ENCODE results near the gene CPNE7. TPM values are rescaled to one million over a fixed set of nuclear protein-coding genes. Genes with fewer than 3 reads are reported as not detected.

The CPNE7 gene
- total and polyA plus RNA-seq, 9 of the 15 experiments (the other 6 are each of a cell fraction or from before 2014, with no cell fraction given), result 0.30 to 73.4 (median 32.7) TPM

DNA sequence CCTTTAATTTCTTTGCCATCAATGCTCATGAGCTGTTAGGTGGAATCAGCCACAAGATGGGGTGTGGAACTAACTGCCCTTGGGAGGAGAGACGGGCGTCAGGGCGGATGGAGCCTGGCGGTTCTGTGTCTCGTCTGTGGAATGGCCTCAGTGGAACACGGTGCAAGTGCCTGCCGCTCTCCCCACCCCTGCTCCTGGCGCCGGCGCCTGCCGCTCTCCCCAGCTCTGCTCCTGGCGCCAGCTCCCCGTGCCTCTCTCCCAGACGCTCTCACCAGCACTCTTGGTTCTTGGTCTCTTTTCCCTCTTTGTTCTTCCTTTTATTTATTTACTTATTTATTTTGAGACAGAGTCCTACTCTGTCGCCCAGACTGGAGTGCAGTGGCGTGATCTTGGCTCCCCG is 28.3 kb upstream of the CPNE7 start:
- Histone ChIP-seq H4K20me1 (replicated peaks; ENCODE audit: control insufficient read depth, insufficient read depth, low read length) (no peaks in the 10 kb centered on the region; the same call in 1 of the 2 replicates), H3K27me3 (ENCODE audit: control insufficient read depth in 2 of 2, insufficient read depth in 2 of 2, low read length in 2 of 2) (no peaks in the 10 kb centered on the region), H3K4me3 (no peak overlapping the region), H3K4me1 (replicated peaks in 1 of 2; ENCODE audit: control insufficient read depth in 2 of 2, insufficient read depth in 2 of 2, low read length in 2 of 2) (peaks cover 0 to under 1% of the 10 kb centered on the region in 2 experiments; a peak in 1 of 5 replicates), H3K4me2 (ENCODE audit: insufficient read depth, low read length) (no peak overlapping the region), H3K9me3 (replicated peaks; ENCODE audit: control insufficient read depth, insufficient read depth, low read depth, low read length) (no peaks in the 10 kb centered on the region), H3K79me2 (ENCODE audit: control insufficient read depth, insufficient read depth, low read length) (no peaks in the 10 kb centered on the region), H3K27ac (ENCODE audit: extremely low read depth, low read depth, low read length) (no peak overlapping the region), H3K36me3 (ENCODE audit: control insufficient read depth, insufficient read depth, low read length) (peaks cover 79% of the 10 kb centered on the region; the same call in 2 of the 3 replicates), H3K9ac (ENCODE audit: insufficient read depth in 1 of 2, low read depth in 2 of 2, low read length in 2 of 2) (no peak overlapping the region), H3K9me1 (ENCODE audit: control insufficient read depth, insufficient read depth, low read length) (peaks cover 2% of the 10 kb centered on the region), H2AFZ (ENCODE audit: low read depth, low read length) (no peak overlapping the region)
- CTCF ChIA-PET (ENCODE audit: low intra/inter-chr PET ratio), result no interaction called here
- ATAC-seq, result no peak
- 93% methylated on average over 7 of the region's 17 CpGs for WGBS (ENCODE audit: insufficient coverage, low coverage, missing lambda C conversion rate)
- DNase-seq (ENCODE audit: extremely low read depth in 1 of 4, low spot score in 3 of 4), result no peak
- no peak for FAIRE-seq
- intact Hi-C loops (cut with micrococcal nuclease), result no loop called here
- POLR2A ChIA-PET, result no interaction called here
- in situ Hi-C loops (cut with MboI), result no loop called here
- no TSS peak for BruUV-seq (replicated peaks)
- TF ChIP-seq, protein P1, sequence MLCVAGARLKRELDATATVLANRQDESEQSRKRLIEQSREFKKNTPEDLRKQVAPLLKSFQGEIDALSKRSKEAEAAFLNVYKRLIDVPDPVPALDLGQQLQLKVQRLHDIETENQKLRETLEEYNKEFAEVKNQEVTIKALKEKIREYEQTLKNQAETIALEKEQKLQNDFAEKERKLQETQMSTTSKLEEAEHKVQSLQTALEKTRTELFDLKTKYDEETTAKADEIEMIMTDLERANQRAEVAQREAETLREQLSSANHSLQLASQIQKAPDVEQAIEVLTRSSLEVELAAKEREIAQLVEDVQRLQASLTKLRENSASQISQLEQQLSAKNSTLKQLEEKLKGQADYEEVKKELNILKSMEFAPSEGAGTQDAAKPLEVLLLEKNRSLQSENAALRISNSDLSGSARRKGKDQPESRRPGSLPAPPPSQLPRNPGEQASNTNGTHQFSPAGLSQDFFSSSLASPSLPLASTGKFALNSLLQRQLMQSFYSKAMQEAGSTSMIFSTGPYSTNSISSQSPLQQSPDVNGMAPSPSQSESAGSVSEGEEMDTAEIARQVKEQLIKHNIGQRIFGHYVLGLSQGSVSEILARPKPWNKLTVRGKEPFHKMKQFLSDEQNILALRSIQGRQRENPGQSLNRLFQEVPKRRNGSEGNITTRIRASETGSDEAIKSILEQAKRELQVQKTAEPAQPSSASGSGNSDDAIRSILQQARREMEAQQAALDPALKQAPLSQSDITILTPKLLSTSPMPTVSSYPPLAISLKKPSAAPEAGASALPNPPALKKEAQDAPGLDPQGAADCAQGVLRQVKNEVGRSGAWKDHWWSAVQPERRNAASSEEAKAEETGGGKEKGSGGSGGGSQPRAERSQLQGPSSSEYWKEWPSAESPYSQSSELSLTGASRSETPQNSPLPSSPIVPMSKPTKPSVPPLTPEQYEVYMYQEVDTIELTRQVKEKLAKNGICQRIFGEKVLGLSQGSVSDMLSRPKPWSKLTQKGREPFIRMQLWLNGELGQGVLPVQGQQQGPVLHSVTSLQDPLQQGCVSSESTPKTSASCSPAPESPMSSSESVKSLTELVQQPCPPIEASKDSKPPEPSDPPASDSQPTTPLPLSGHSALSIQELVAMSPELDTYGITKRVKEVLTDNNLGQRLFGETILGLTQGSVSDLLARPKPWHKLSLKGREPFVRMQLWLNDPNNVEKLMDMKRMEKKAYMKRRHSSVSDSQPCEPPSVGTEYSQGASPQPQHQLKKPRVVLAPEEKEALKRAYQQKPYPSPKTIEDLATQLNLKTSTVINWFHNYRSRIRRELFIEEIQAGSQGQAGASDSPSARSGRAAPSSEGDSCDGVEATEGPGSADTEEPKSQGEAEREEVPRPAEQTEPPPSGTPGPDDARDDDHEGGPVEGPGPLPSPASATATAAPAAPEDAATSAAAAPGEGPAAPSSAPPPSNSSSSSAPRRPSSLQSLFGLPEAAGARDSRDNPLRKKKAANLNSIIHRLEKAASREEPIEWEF (CRISPR knock-in tag; IDR thresholded peaks at IDR 0.05), result no peak
- TF ChIP-seq ZNF408 (CRISPR knock-in tag; IDR thresholded peaks at IDR 0.05; ENCODE audit: low read depth) (no peak), SETDB1 (IDR thresholded peaks at IDR 0.05; ENCODE audit: low read length) (no peak), ELF2 (CRISPR knock-in tag; IDR thresholded peaks at IDR 0.05) (no peak), PYGO2 (tag; IDR thresholded peaks at IDR 0.05) (no peak), ELK1 (CRISPR knock-in tag; IDR thresholded peaks at IDR 0.05) (no peak), SREBF2 (CRISPR knock-in tag; IDR thresholded peaks at IDR 0.05) (no peak), RBBP5 (IDR thresholded peaks at IDR 0.05; ENCODE audit: borderline replicate concordance, insufficient read depth, low read length, poor library complexity, severe bottlenecking) (no peak), SNAPC5 (CRISPR knock-in tag; IDR thresholded peaks at IDR 0.05) (no peak), NEUROD1 (IDR thresholded peaks at IDR 0.05; ENCODE audit: borderline replicate concordance, low read depth, low read length, partially characterized antibody) (no peak), TCFL5 (CRISPR knock-in tag; conservative IDR thresholded peaks at IDR 0.05) (no peak), MXD1 (CRISPR knock-in tag; IDR thresholded peaks at IDR 0.05; ENCODE audit: borderline replicate concordance, poor library complexity, severe bottlenecking) (no peak)
- TF ChIP-seq, protein P2, sequence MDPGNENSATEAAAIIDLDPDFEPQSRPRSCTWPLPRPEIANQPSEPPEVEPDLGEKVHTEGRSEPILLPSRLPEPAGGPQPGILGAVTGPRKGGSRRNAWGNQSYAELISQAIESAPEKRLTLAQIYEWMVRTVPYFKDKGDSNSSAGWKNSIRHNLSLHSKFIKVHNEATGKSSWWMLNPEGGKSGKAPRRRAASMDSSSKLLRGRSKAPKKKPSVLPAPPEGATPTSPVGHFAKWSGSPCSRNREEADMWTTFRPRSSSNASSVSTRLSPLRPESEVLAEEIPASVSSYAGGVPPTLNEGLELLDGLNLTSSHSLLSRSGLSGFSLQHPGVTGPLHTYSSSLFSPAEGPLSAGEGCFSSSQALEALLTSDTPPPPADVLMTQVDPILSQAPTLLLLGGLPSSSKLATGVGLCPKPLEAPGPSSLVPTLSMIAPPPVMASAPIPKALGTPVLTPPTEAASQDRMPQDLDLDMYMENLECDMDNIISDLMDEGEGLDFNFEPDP (CRISPR knock-in tag; IDR thresholded peaks at IDR 0.05), result no peak

Data from K562 (cell line).